Stimulated activated CD8-positive, alpha-beta memory T cell treated with anti-CD3 and anti-CD28 coated beads, Interleukin-15, amount 100 ng/mL, for 4 hours (primary cell): Measurements from ENCODE around the gene TXNRD2.

ENCODE experiments used
- DNase-seq, 2 donors: peaks; one replicate each; pipeline ENCODE4 v3.0.0-alpha.2; 2020; ENCODE audit warnings: low read depth in 2 of 2

The TXNRD2 gene

GRCh38 chr22:19876941-19877625 is 64.5 kb downstream of the TXNRD2 start:
- no peak for DNase-seq

- DNase-seq: no peak
These were observed 65.2 kb downstream of the TXNRD2 start for GRCh38 chr22:19876314-19876940.

GRCh38 chr22:19875531-19876313 is 65.9 kb downstream of the TXNRD2 start:
- DNase-seq: no peak

- no peak for DNase-seq
These were observed 66.5 kb downstream of the TXNRD2 start for GRCh38 chr22:19875061-19875530.

GRCh38 chr22:19874307-19875060 is 67.1 kb downstream of the TXNRD2 start:
- no peak for DNase-seq

GRCh38 chr22:19873960-19874306 is 67.7 kb downstream of the TXNRD2 start:
- DNase-seq: no peak

- DNase-seq: no peak
These were observed 68.3 kb downstream of the TXNRD2 start for GRCh38 chr22:19873138-19873959.

- no peak for DNase-seq
These were observed 68.9 kb downstream of the TXNRD2 start for GRCh38 chr22:19872779-19873137.

- no peak for DNase-seq
These were observed 69.5 kb downstream of the TXNRD2 start for GRCh38 chr22:19871845-19872778.

GRCh38 chr22:19871023-19871844 is 70.4 kb downstream of the TXNRD2 start:
- no peak for DNase-seq

- no peak for DNase-seq
These were observed 71.2 kb downstream of the TXNRD2 start for GRCh38 chr22:19870153-19871022.

- DNase-seq: no peak
These were observed 72.0 kb downstream of the TXNRD2 start for GRCh38 chr22:19869497-19870152.

- no peak for DNase-seq
These were observed 72.7 kb downstream of the TXNRD2 start for GRCh38 chr22:19868773-19869471.

GRCh38 chr22:19868333-19868732 is 73.3 kb downstream of the TXNRD2 start:
- DNase-seq: no peak

GRCh38 chr22:19867617-19868016 is 74.0 kb downstream of the TXNRD2 start:
- no peak for DNase-seq

- no peak for DNase-seq
These were observed 75.0 kb downstream of the TXNRD2 start for GRCh38 chr22:19866665-19867009.

- DNase-seq: no peak
These were observed 76.3 kb downstream of the TXNRD2 start for GRCh38 chr22:19865141-19865829.
